PFSK-1 (cell line): ENCODE results near the gene DCC.

Experiments used
- FOXP2 ChIP-seq: optimal IDR thresholded peaks from 2 replicates; pipeline ENCODE3; 2011; ENCODE audit warnings: borderline replicate concordance, control low read depth, inconsistent platforms; ENCODE audit not compliant: insufficient read depth; ENCODE audit errors: extremely low read length, extremely low read depth
- POLR2AphosphoS5 ChIP-seq: IDR thresholded peaks from 2 replicates; pipeline ENCODE4 v1.6.1; 2012; ENCODE audit warnings: low read depth, mild to moderate bottlenecking, control low read depth, low read length, moderate library complexity
- SIN3A ChIP-seq: IDR thresholded peaks from 2 replicates; pipeline ENCODE4 v1.6.1; 2012; ENCODE audit warnings: mild to moderate bottlenecking, low read length, moderate library complexity, borderline replicate concordance; ENCODE audit not compliant: insufficient read depth
- TAF1 ChIP-seq: IDR thresholded peaks from 2 replicates; pipeline ENCODE4 v1.6.1; 2012; ENCODE audit warnings: low read length, control low read depth, borderline replicate concordance; ENCODE audit not compliant: insufficient read depth
- TF ChIP-seq, protein P1 (sequence below), 2 experiments: IDR thresholded peaks; 2 replicates each; pipeline versions ENCODE4 v1.6.1 to v1.8.0; 2011 to 2012; ENCODE audit warnings: low read depth in 2 of 2, low read length in 2 of 2, control low read depth in 1 of 2, inconsistent platforms in 1 of 2, mild to moderate bottlenecking in 1 of 2, moderate library complexity in 1 of 2; ENCODE audit not compliant: insufficient read depth in 1 of 2

- TF ChIP-seq TAF1 (no peak), POLR2AphosphoS5 (no peak), FOXP2 (no peak), SIN3A (no peak)
- TF ChIP-seq, protein P1, sequence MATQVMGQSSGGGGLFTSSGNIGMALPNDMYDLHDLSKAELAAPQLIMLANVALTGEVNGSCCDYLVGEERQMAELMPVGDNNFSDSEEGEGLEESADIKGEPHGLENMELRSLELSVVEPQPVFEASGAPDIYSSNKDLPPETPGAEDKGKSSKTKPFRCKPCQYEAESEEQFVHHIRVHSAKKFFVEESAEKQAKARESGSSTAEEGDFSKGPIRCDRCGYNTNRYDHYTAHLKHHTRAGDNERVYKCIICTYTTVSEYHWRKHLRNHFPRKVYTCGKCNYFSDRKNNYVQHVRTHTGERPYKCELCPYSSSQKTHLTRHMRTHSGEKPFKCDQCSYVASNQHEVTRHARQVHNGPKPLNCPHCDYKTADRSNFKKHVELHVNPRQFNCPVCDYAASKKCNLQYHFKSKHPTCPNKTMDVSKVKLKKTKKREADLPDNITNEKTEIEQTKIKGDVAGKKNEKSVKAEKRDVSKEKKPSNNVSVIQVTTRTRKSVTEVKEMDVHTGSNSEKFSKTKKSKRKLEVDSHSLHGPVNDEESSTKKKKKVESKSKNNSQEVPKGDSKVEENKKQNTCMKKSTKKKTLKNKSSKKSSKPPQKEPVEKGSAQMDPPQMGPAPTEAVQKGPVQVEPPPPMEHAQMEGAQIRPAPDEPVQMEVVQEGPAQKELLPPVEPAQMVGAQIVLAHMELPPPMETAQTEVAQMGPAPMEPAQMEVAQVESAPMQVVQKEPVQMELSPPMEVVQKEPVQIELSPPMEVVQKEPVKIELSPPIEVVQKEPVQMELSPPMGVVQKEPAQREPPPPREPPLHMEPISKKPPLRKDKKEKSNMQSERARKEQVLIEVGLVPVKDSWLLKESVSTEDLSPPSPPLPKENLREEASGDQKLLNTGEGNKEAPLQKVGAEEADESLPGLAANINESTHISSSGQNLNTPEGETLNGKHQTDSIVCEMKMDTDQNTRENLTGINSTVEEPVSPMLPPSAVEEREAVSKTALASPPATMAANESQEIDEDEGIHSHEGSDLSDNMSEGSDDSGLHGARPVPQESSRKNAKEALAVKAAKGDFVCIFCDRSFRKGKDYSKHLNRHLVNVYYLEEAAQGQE (IDR thresholded peaks at IDR 0.05; ENCODE audit: insufficient read depth in 1 of 2, low read depth in 2 of 2, low read length in 2 of 2) = no peak
These were observed 623.5 kb downstream of the DCC start for GRCh38 chr18:52963481-52963880.
